Brain pericyte (primary cell): ENCODE data around the gene PGA5.
"Not testable (repeated sequence)": the region's sequence is repeated elsewhere in the genome, so short reads cannot be mapped to it uniquely, and the experiment has no call there.

Experiments used
- DNase-seq: peaks from one replicate; pipeline ENCODE4 v3.0.0-alpha.2; 2012; ENCODE audit warnings: low read depth, low spot score

Gene PGA5

GRCh38 chr11:61226457-61227137 is 14.4 kb upstream of the PGA5 start:
- DNase-seq = not testable (repeated sequence)

GRCh38 chr11:61229458-61229857 is 11.5 kb upstream of the PGA5 start:
- not testable (repeated sequence) for DNase-seq

- not testable (repeated sequence) for DNase-seq
Measured at GRCh38 chr11:61231033-61231432, 9.9 kb upstream of the PGA5 start.

GRCh38 chr11:61231585-61231984 is 9.4 kb upstream of the PGA5 start:
- not testable (repeated sequence) for DNase-seq

GRCh38 chr11:61232548-61233145 is 8.3 kb upstream of the PGA5 start:
- not testable (repeated sequence) for DNase-seq

- DNase-seq = not testable (repeated sequence)
Measured at GRCh38 chr11:61237130-61237529, 3.8 kb upstream of the PGA5 start.

- DNase-seq = not testable (repeated sequence)
Measured at GRCh38 chr11:61240288-61240687, 687 bp upstream of the PGA5 start.

GRCh38 chr11:61241526-61241925 is 551 bp downstream of the PGA5 start:
- DNase-seq = not testable (repeated sequence)

GRCh38 chr11:61245284-61245964 is 4.4 kb downstream of the PGA5 start:
- DNase-seq = not testable (repeated sequence)

- DNase-seq = not testable (repeated sequence)
Measured at GRCh38 chr11:61248071-61248470, 7.1 kb downstream of the PGA5 start.

- DNase-seq = not testable (repeated sequence)
Measured at GRCh38 chr11:61249201-61249600, 8.2 kb downstream of the PGA5 start.

- DNase-seq = not testable (repeated sequence)
Measured at GRCh38 chr11:61250796-61251765, 10.1 kb downstream of the PGA5 start.

- DNase-seq = not testable (repeated sequence)
Measured at GRCh38 chr11:61252332-61252731, 11.4 kb downstream of the PGA5 start.

- DNase-seq = no peak
Measured at GRCh38 chr11:61254403-61255025, 13.5 kb downstream of the PGA5 start.

GRCh38 chr11:61256710-61257482 is 15.9 kb downstream of the PGA5 start:
- DNase-seq = no peak

- no peak for DNase-seq
Measured at GRCh38 chr11:61258546-61258945, 17.6 kb downstream of the PGA5 start.

- no peak for DNase-seq
Measured at GRCh38 chr11:61259363-61259762, 18.4 kb downstream of the PGA5 start.

GRCh38 chr11:61264371-61264770 is 23.4 kb downstream of the PGA5 start:
- no peak for DNase-seq

GRCh38 chr11:61264795-61265194 is 23.8 kb downstream of the PGA5 start:
- DNase-seq = no peak

GRCh38 chr11:61265357-61265756 is 24.4 kb downstream of the PGA5 start:
- no peak for DNase-seq
